ELF-1 (cell line): ENCODE results near the gene LGALS3BP.
A peak's percentile ranks its signal among the peaks of the same experiment; 100 is the strongest.

Experiments
- DNase-seq: peaks from one replicate; pipeline ENCODE4 v3.0.0-alpha.2; 2016; ENCODE audit warnings: low read depth, low spot score

The LGALS3BP gene

GRCh38 chr17:79014158-79014758 lies 34.5 kb upstream of the LGALS3BP start:
- no peak for DNase-seq

DNA sequence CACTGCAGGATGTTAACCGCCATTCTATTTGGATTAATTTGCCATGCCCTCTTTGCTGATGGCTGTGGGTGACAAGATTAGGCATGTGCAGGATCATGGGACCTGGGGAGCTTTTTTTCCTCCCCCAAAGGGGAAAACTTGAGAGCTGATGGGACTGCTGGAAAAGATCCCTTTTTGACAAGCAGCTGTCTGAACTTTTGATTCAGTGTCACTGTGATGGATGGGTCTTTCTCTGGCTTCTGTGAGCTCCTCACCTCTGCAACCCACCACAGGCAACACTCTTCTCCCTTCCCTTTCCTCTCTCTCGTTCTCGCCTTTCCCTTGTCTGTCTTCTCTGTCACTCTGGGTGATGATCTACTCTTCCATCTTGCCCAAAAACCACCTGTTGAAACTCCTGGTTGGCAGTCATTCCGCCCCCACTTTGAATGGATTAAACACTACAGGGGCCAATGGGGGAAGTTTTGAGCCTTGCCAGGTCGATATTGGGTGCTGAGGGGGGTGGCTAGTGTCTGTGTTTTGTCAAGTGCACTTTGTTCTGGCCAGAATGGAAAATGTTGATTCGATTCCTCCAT lies 32.9 kb upstream of the LGALS3BP start:
- DNase-seq = no peak

DNA sequence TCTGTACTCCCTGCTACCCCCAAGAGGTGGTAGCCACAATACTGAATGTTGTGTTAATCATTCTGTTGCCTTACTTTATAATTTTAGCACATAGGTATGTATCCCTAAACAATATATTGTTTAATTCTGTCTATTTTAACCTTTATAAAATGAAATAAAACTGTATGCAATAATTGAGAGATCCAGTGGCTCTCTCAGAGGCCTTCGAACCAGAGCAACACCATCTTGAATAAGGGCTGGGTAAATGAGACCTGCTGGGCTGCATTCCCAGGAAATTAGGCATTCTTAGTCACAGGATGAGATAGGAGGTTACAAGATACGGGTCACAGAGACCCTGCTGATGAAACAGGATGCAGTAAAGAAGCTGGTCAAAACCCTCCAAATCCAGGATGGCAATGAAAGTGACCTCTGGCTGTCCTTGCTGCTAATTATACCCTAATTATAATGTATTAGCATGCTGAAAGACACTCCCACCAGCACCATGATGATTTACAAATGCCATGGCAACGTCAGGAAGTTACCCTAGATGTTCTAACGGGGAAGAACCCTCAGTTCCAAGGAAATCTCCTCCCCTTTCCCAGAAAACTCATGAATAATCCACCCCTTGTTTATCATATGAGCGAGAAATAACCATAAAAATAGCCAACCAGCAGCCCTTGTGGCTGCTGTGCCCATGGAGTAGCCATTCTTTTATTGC lies 31.9 kb upstream of the LGALS3BP start:
- DNase-seq = no peak

DNA sequence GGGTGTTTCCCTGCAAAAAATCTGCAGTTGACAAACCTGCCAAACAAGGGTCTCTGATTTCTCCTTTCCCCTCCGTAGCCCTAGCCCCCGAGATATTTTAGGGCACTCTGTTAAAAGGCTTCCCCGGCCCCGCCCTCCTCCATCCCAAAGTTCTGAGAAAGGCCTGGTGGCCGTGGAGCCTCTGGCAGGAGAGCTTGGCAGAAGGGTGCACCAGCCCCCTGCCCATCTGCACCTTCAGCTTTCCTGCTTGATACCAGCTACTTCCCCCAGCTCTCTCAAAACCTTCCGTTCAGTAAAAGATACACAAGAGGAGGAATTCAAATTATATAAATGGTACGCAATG lies 30.6 kb upstream of the LGALS3BP start:
- no peak for DNase-seq

GRCh38 chr17:79009397-79010303 lies 29.9 kb upstream of the LGALS3BP start, which contains the start of gene CANT1:
Gene CANT1, minus strand, starts transcription at chr17:79009764. Its CDS starts 12,142 bp downstream, at chr17:78997622.
- peak; percentile 93 for DNase-seq

DNA sequence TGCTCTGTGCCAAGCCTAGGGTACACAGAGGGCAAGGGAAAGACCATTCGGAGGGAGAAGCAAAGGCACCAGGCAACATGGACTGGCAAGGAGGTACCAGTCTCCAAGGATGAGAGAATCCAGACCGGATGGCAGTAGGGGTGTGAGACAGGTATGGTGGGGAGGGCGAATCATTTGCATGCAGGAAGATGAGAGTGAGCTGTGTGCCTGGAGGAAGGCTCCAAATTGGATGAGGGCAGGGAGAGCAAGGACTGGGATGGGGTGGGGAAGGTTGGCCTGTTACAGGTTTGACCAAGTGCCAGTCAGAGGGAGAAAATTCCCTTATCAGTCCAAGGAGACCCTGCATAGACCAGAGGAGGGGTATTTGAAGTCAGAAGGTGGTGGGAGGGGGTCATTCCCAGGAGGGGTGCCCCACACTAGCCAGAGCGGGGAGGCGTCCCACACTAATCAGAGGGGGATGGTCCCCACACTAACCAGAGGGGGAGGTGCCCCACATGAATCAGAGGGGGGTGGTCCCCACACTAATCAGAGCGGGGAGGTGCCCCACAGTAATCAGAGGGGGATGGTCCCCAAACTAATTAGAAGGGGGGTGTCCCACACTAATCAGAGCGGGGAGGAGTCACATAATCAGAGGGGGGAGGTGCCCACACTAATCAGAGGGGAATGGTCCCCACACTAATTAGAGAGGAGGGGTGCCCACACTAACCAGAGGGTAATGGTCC lies 29.1 kb upstream of the LGALS3BP start:
- no peak for DNase-seq

GRCh38 chr17:79007504-79008381 lies 28.0 kb upstream of the LGALS3BP start:
- no peak for DNase-seq

DNA sequence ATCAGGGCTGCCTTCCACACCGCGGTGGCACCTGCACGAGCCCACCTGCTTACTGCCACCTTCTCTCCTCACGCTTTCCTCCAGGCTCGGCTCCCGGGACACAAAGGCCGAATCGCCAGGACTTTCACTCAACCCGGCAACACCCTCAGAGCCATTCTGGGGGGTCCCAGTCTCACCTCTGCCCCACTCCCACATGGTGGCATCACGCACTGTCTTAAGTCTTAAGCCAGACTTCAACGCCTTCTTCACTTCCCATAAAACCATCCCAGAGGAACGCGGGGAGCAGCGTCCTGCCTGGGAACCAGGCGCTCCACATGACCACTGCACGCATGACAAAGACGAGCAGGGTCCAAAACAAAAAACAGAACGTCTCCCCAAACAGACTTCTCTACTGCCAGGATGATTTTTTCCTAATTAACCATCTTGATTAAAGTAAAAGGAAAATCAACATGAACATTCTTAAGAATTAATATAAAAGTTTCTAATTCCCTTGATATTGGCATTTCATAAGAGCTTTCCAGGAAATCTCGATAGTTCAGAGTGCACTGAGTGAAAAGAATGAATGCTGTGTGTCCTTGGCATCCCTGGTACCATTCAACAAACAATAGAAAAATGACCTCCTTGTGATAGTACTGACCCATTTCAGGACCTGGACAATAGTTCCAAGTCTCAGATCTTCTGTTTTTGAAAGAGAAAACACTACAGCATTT lies 27.2 kb upstream of the LGALS3BP start:
- DNase-seq = no peak

GRCh38 chr17:79006046-79006445 lies 26.3 kb upstream of the LGALS3BP start:
- no peak for DNase-seq

- DNase-seq = no peak
Measured at GRCh38 chr17:79005063-79005861, 25.5 kb upstream of the LGALS3BP start.

- DNase-seq = no peak
Measured at GRCh38 chr17:79003661-79004411, 24.1 kb upstream of the LGALS3BP start.

GRCh38 chr17:79002796-79003593 lies 23.3 kb upstream of the LGALS3BP start:
- no peak for DNase-seq

DNA sequence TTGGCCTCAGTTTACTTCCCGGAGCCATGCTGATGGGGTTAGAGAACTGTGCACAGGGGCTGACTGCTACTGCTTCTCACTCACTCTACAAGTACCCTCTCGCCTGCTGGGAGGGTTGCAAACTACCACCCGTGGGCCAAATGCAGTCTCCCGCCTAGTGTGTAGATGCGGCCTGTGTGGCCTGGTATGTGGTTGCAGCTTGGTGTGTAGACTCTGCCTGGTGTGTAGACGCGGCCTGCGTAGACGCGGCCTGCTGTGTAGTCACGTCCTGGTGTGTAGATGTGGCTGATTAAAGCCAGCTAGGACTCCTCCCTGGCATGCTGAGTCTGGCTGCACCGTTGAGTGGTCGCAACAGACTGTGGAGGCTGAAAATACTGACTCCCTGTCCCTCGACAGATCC lies 22.6 kb upstream of the LGALS3BP start:
- no peak for DNase-seq

DNA sequence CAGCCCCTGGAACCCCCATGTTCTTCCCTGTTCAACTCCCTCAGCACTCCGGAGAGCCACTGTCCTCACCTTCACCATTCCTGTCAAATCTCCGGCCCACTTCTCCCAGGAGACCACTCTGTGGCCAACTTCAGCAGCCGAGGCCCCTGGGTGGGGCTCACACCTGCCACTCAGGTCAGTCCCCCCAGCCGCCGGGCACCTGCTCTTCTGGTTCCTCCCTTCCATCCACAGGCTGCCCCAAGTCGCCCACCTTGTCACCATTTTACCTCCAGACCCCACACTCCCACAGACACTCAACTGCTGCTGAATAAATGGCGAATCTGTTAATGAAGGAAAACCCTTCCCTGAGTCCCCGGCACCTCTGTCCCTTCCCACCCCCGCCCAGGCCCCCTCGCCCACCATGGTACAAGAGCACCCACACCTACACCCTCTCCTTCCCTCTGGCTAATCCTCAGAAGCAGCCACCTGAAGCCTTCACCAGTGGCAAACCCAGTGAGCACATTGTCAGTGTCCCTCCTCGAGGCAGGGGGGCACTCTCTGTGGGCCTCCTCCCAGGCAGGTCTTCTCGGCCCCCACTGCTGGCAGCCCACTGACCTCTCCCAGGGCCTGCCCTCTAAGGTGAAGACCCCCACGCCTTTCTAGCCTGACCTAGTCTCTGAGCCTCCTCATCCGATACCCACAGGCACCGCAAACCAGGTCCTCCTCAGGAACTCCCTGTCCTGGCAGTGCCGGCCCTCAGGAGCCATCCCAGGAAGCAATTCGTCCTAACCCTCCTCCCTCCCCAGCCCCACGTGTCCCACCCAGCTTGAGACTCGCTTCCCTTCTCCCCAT lies 21.7 kb upstream of the LGALS3BP start:
- DNase-seq = no peak

GRCh38 chr17:79000396-79001189 lies 20.9 kb upstream of the LGALS3BP start:
- DNase-seq = no peak

GRCh38 chr17:78999947-79000395 lies 20.2 kb upstream of the LGALS3BP start:
- no peak for DNase-seq
